HG03457 (cell line): ENCODE data around the gene WNT5B.

ENCODE experiments used
- ATAC-seq: cut with Tn5 transposase; IDR thresholded peaks from one replicate; pipeline ENCODE4 v1.9.1; 2021; ENCODE audit warnings: moderate number of reproducible peaks; ENCODE audit not compliant: unreplicated experiment

The WNT5B gene

GRCh38 chr12:1629338-1630132, 504 bp downstream of the WNT5B start:
- ATAC-seq, result no peak

GRCh38 chr12:1630133-1630826, 1.2 kb downstream of the WNT5B start:
- no peak for ATAC-seq

- ATAC-seq, result no peak
Observed at GRCh38 chr12:1630827-1631591, 2.0 kb downstream of the WNT5B start.

- no peak for ATAC-seq
Observed at GRCh38 chr12:1632702-1633101, 3.7 kb downstream of the WNT5B start.

- no peak for ATAC-seq
Observed at GRCh38 chr12:1633459-1633858, 4.4 kb downstream of the WNT5B start.

- no peak for ATAC-seq
Observed at GRCh38 chr12:1634149-1634548, 5.1 kb downstream of the WNT5B start.

GRCh38 chr12:1634590-1635191, 5.7 kb downstream of the WNT5B start:
- ATAC-seq, result no peak

GRCh38 chr12:1635301-1636095, 6.5 kb downstream of the WNT5B start:
- no peak for ATAC-seq

- no peak for ATAC-seq
Observed at GRCh38 chr12:1638203-1638602, 9.2 kb downstream of the WNT5B start.

GRCh38 chr12:1639538-1639937, 10.5 kb downstream of the WNT5B start:
- no peak for ATAC-seq

GRCh38 chr12:1640328-1641234, 11.6 kb downstream of the WNT5B start:
- no peak for ATAC-seq

GRCh38 chr12:1642513-1642912, 13.5 kb downstream of the WNT5B start:
- no peak for ATAC-seq

- no peak for ATAC-seq
Observed at GRCh38 chr12:1643043-1643442, 14.0 kb downstream of the WNT5B start.

- no peak for ATAC-seq
Observed at GRCh38 chr12:1643905-1644533, 15.0 kb downstream of the WNT5B start.

GRCh38 chr12:1644534-1645438, 15.8 kb downstream of the WNT5B start:
- no peak for ATAC-seq

GRCh38 chr12:1645819-1646218, 16.8 kb downstream of the WNT5B start:
- no peak for ATAC-seq

- no peak for ATAC-seq
Observed at GRCh38 chr12:1646569-1647284, 17.7 kb downstream of the WNT5B start.
